Spleen (tissue), 11 donors: ENCODE data around the gene WNT16. TPM values are rescaled to one million over a fixed set of nuclear protein-coding genes. Genes with fewer than 3 reads are reported as not detected.
A peak's percentile ranks its signal among the peaks of the same experiment; 100 is the strongest.

Experiments
- DNase-seq: peaks from one replicate; pipeline ENCODE4 v3.0.0-alpha.2; 2020
- H3K27ac ChIP-seq, 8 donors: fragments of 200-600 bp; sonication (generic) in 7 of 8; 1 replicate in 4 of 8; 2 replicates in 4 of 8; pipeline versions ENCODE4 v1.5.0 to v1.8.0; 2016 to 2021; ENCODE audit warnings: inconsistent platforms in 4 of 8, mild to moderate bottlenecking in 4 of 8, moderate library complexity in 1 of 8
- H3K27me3 ChIP-seq, 7 donors: fragments of 200-600 bp; sonication (generic) in 6 of 7; replicated peaks in 1 of 7; 1 replicate in 4 of 7; 2 replicates in 3 of 7; pipeline versions ENCODE4 v1.5.0 to v1.8.0; 2016 to 2021; ENCODE audit warnings: inconsistent platforms in 3 of 7, mild to moderate bottlenecking in 1 of 7
- H3K36me3 ChIP-seq, 6 donors: fragments of 200-600 bp; sonication (generic) in 5 of 6; 1 replicate in 4 of 6; 2 replicates in 2 of 6; pipeline versions ENCODE4 v1.5.0 to v1.8.0; 2016 to 2021; ENCODE audit warnings: inconsistent platforms in 2 of 6
- H3K4me1 ChIP-seq, 6 donors: fragments of 200-600 bp; sonication (generic) in 5 of 6; 1 replicate in 3 of 6; 2 replicates in 3 of 6; pipeline versions ENCODE4 v1.5.0 to v1.8.0; 2016 to 2021; ENCODE audit warnings: inconsistent platforms in 3 of 6
- H3K4me3 ChIP-seq, 8 donors: fragments of 200-600 bp; sonication (generic) in 7 of 8; 1 replicate in 4 of 8; 2 replicates in 4 of 8; pipeline versions ENCODE4 v1.5.0 to v1.8.0; 2016 to 2021; ENCODE audit warnings: inconsistent platforms in 4 of 8, mild to moderate bottlenecking in 4 of 8, moderate library complexity in 2 of 8
- H3K9me3 ChIP-seq, 8 donors: fragments of 200-600 bp; sonication (generic) in 7 of 8; 1 replicate in 4 of 8; 2 replicates in 4 of 8; pipeline versions ENCODE4 v1.5.0 to v1.8.0; 2016 to 2021; ENCODE audit warnings: inconsistent platforms in 4 of 8
- POLR2A ChIP-seq, 3 donors: fragments of 450-650 bp; IDR thresholded peaks; one replicate each; pipeline ENCODE4 v1.5.1; 2017; ENCODE audit warnings: antibody characterized with exemption in 3 of 3, mild to moderate bottlenecking in 1 of 3
- POLR2AphosphoS5 ChIP-seq, 3 donors: sonication (generic); formaldehyde crosslinking; IDR thresholded peaks; one replicate each; pipeline ENCODE4 v1.5.1; 2017; ENCODE audit warnings: antibody characterized with exemption in 3 of 3
- WGBS, 5 donors: extraction: QIAGEN DNeasy Blood & Tissue Kit in 3 of 5; methylation state at CpG; one replicate each; pipeline versions ENCODE4 v1.1.5 to v1.1.7; 2013 to 2018; 5-methylcytosine and 5-hydroxymethylcytosine counted together
- intact Hi-C: fragments of 100-400 bp; cut with DNase I; formaldehyde crosslinking; loops from one replicate; pipeline ENCODE4 v1.15.0; 2023; ENCODE audit warnings: low total_unique reads
- polyA plus RNA-seq, 3 donors: library from polyadenylated mRNA; stranded (reverse); fragments of 200-250 nt; gene quantifications; one replicate each; pipeline ENCODE4 v1.2.1, GENCODE V29; 2013
- total RNA-seq, 7 donors: library from RNA; depleted of rRNA in 3 of 7; stranded (reverse); fragments of >200 nt in 3 of 7; fragmentation: NEBNext Ultra II Directional in 4 of 7; extraction: Animal tissue kit (Norgen Biotek cat#: 25700) in 4 of 7; gene quantifications; one replicate each; pipeline versions ENCODE4 v1.1.0 to v1.2.1, GENCODE V29; 2016 to 2021
- TF ChIP-seq, protein P1 (sequence below), 11 experiments: fragments of 200-600 bp in 7 of 11; fragments of 450-650 bp in 4 of 11; sonication (generic) in 4 of 11; IDR thresholded peaks in 8 of 11; conservative IDR thresholded peaks in 3 of 11; 1 replicate in 7 of 11; 2 replicates in 4 of 11; pipeline versions ENCODE4 v1.4.0 to v1.8.0; 2016 to 2021; ENCODE audit warnings: antibody characterized with exemption in 11 of 11, inconsistent platforms in 4 of 11, mild to moderate bottlenecking in 1 of 11
- donor health status: healthy with polysubstance abuse.
- donor health status: DM: no; HTN: no; CAD: no; lungs with moderate emphysema.
- donor health status: DM: no; HTN: no; CAD: no.
- donor health status: Bipolar disorder and iron deficiency.
- donor health status: healthy.
- donor health status: DM: no; HTN: no; CAD: no.
- donor health status: DM: yes; HTN: yes; CAD: no.

WNT16 gene
- total and polyA plus RNA-seq, 10 donors: 0.33 to 3.2 (median 0.95) TPM

DNA sequence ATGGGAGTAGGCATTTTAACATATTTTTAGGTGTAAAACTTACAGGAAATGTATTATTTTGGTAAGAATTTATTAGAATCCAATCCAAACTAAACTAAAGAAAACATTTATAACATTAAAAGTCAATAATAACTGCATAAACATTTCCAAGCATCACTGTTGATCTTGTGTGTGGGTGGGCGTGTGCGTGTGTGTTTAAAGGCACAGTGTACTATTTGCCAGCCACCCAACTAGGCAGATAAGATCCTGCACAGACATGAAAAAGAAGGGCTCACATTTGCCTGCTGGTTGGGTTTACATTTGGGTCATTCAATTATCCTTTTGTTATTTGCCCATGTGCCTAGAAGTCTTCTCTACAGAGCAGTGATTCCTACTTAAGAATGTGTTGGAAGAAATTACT lies 31.0 kb upstream of the WNT16 start:
- no peak overlapping the region for H3K27ac ChIP-seq
- no peaks in the 10 kb centered on the region for H3K4me1 ChIP-seq
- 90 to 95% (median 92%) methylated on average over 2 of the region's 2 CpGs for WGBS, 5 donors
- no peaks in the 10 kb centered on the region for H3K27me3 ChIP-seq
- TF ChIP-seq, protein P1, sequence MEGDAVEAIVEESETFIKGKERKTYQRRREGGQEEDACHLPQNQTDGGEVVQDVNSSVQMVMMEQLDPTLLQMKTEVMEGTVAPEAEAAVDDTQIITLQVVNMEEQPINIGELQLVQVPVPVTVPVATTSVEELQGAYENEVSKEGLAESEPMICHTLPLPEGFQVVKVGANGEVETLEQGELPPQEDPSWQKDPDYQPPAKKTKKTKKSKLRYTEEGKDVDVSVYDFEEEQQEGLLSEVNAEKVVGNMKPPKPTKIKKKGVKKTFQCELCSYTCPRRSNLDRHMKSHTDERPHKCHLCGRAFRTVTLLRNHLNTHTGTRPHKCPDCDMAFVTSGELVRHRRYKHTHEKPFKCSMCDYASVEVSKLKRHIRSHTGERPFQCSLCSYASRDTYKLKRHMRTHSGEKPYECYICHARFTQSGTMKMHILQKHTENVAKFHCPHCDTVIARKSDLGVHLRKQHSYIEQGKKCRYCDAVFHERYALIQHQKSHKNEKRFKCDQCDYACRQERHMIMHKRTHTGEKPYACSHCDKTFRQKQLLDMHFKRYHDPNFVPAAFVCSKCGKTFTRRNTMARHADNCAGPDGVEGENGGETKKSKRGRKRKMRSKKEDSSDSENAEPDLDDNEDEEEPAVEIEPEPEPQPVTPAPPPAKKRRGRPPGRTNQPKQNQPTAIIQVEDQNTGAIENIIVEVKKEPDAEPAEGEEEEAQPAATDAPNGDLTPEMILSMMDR (IDR thresholded peaks at IDR 0.05 in 8 of 11, conservative IDR thresholded peaks at IDR 0.05 in 3 of 11): no peak
- TF ChIP-seq POLR2AphosphoS5 (IDR thresholded peaks at IDR 0.05) (no peak), POLR2A (IDR thresholded peaks at IDR 0.05) (no peak)
- no peak overlapping the region for H3K4me3 ChIP-seq
- H3K9me3 ChIP-seq: no peaks in the 10 kb centered on the region
- no peak for DNase-seq
- H3K36me3 ChIP-seq: peaks cover 0 to 22% (median 2%) of the 10 kb centered on the region in 6 donors
- intact Hi-C loops: no loop called here

DNA sequence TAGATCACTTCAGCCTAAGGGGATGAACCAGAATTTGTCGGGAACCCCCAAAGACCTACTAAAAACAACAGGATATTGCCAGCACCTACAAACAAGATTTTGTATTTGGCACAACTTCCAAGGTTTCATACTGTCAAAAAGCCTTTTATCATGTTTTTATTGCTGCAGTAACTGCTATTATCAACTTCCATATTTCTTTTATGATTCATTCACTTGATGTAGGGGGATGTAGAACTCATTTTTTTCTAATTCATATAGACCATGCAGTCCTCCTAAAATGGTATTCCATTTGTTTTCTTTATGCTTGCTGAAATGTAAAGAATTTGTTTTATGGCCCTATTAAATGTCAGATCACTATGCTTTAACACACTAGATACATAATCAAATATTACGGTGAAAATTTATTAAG lies 30.0 kb upstream of the WNT16 start:
- Histone ChIP-seq H3K36me3 (peaks cover 0 to 16% (median 0%) of the 10 kb centered on the region in 6 donors), H3K4me1 (no peaks in the 10 kb centered on the region), H3K27ac (no peak overlapping the region), H3K27me3 (no peaks in the 10 kb centered on the region), H3K4me3 (no peak overlapping the region), H3K9me3 (no peaks in the 10 kb centered on the region)
- 87 to 92% (median 89%) methylated on average over 2 of the region's 2 CpGs for WGBS, 5 donors
- DNase-seq: no peak
- TF ChIP-seq POLR2A (IDR thresholded peaks at IDR 0.05) (no peak), POLR2AphosphoS5 (IDR thresholded peaks at IDR 0.05) (no peak)
- TF ChIP-seq, protein P1 (IDR thresholded peaks at IDR 0.05 in 8 of 11, conservative IDR thresholded peaks at IDR 0.05 in 3 of 11): no peak
- intact Hi-C loops: no loop called here

- Histone ChIP-seq H3K4me1 (no peaks in the 10 kb centered on the region), H3K9me3 (no peaks in the 10 kb centered on the region), H3K36me3 (peaks cover 0 to 7% (median 0%) of the 10 kb centered on the region in 6 donors), H3K27ac (no peak overlapping the region), H3K4me3 (no peak overlapping the region), H3K27me3 (no peaks in the 10 kb centered on the region)
- intact Hi-C loops: no loop called here
- no peak for DNase-seq
- WGBS, 5 donors: 88 to 95% (median 93%) methylated on average over 2 of the region's 2 CpGs
- TF ChIP-seq POLR2AphosphoS5 (IDR thresholded peaks at IDR 0.05): no peak
- TF ChIP-seq, protein P1 (IDR thresholded peaks at IDR 0.05 in 8 of 11, conservative IDR thresholded peaks at IDR 0.05 in 3 of 11): no peak
- no peak for TF ChIP-seq POLR2A (IDR thresholded peaks at IDR 0.05)
Observed at GRCh38 chr7:121300685-121301420, 27.9 kb upstream of the WNT16 start.

GRCh38 chr7:121301446-121302213 lies 27.2 kb upstream of the WNT16 start:
- Histone ChIP-seq H3K27me3 (no peaks in the 10 kb centered on the region), H3K4me1 (no peaks in the 10 kb centered on the region), H3K27ac (peak overlapping the region in 4 of 8 donors; percentile 29 to 68 (median 52)), H3K9me3 (no peaks in the 10 kb centered on the region), H3K36me3 (no peaks in the 10 kb centered on the region), H3K4me3 (no peak overlapping the region)
- no peak for TF ChIP-seq POLR2A (IDR thresholded peaks at IDR 0.05)
- DNase-seq: no peak
- 79 to 85% (median 84%) methylated on average over 9 of the region's 9 CpGs for WGBS, 5 donors
- intact Hi-C loops: no loop called here
